Spleen (tissue), 11 donors: ENCODE data around the gene RING1. TPM values are rescaled to one million over a fixed set of nuclear protein-coding genes. Genes with fewer than 3 reads are reported as not detected.

ENCODE experiments used
- DNase-seq: peaks from one replicate; pipeline ENCODE4 v3.0.0-alpha.2; 2020
- H3K27ac ChIP-seq, 8 donors: fragments of 200-600 bp; sonication (generic) in 7 of 8; 1 replicate in 4 of 8; 2 replicates in 4 of 8; pipeline versions ENCODE4 v1.5.0 to v1.8.0; 2016 to 2021; ENCODE audit warnings: inconsistent platforms in 4 of 8, mild to moderate bottlenecking in 4 of 8, moderate library complexity in 1 of 8
- H3K27me3 ChIP-seq, 7 donors: fragments of 200-600 bp; sonication (generic) in 6 of 7; replicated peaks in 1 of 7; 1 replicate in 4 of 7; 2 replicates in 3 of 7; pipeline versions ENCODE4 v1.5.0 to v1.8.0; 2016 to 2021; ENCODE audit warnings: inconsistent platforms in 3 of 7, mild to moderate bottlenecking in 1 of 7
- H3K36me3 ChIP-seq, 6 donors: fragments of 200-600 bp; sonication (generic) in 5 of 6; 1 replicate in 4 of 6; 2 replicates in 2 of 6; pipeline versions ENCODE4 v1.5.0 to v1.8.0; 2016 to 2021; ENCODE audit warnings: inconsistent platforms in 2 of 6
- H3K4me1 ChIP-seq, 6 donors: fragments of 200-600 bp; sonication (generic) in 5 of 6; 1 replicate in 3 of 6; 2 replicates in 3 of 6; pipeline versions ENCODE4 v1.5.0 to v1.8.0; 2016 to 2021; ENCODE audit warnings: inconsistent platforms in 3 of 6
- H3K4me3 ChIP-seq, 8 donors: fragments of 200-600 bp; sonication (generic) in 7 of 8; 1 replicate in 4 of 8; 2 replicates in 4 of 8; pipeline versions ENCODE4 v1.5.0 to v1.8.0; 2016 to 2021; ENCODE audit warnings: inconsistent platforms in 4 of 8, mild to moderate bottlenecking in 4 of 8, moderate library complexity in 2 of 8
- H3K9me3 ChIP-seq, 8 donors: fragments of 200-600 bp; sonication (generic) in 7 of 8; 1 replicate in 4 of 8; 2 replicates in 4 of 8; pipeline versions ENCODE4 v1.5.0 to v1.8.0; 2016 to 2021; ENCODE audit warnings: inconsistent platforms in 4 of 8
- POLR2A ChIP-seq, 3 donors: fragments of 450-650 bp; IDR thresholded peaks; one replicate each; pipeline ENCODE4 v1.5.1; 2017; ENCODE audit warnings: antibody characterized with exemption in 3 of 3, mild to moderate bottlenecking in 1 of 3
- POLR2AphosphoS5 ChIP-seq, 3 donors: sonication (generic); formaldehyde crosslinking; IDR thresholded peaks; one replicate each; pipeline ENCODE4 v1.5.1; 2017; ENCODE audit warnings: antibody characterized with exemption in 3 of 3
- WGBS, 5 donors: extraction: QIAGEN DNeasy Blood & Tissue Kit in 3 of 5; methylation state at CpG; one replicate each; pipeline versions ENCODE4 v1.1.5 to v1.1.7; 2013 to 2018; 5-methylcytosine and 5-hydroxymethylcytosine counted together
- intact Hi-C: fragments of 100-400 bp; cut with DNase I; formaldehyde crosslinking; loops from one replicate; pipeline ENCODE4 v1.15.0; 2023; ENCODE audit warnings: low total_unique reads
- polyA plus RNA-seq, 3 donors: library from polyadenylated mRNA; stranded (reverse); fragments of 200-250 nt; gene quantifications; one replicate each; pipeline ENCODE4 v1.2.1, GENCODE V29; 2013
- total RNA-seq, 7 donors: library from RNA; depleted of rRNA in 3 of 7; stranded (reverse); fragments of >200 nt in 3 of 7; fragmentation: NEBNext Ultra II Directional in 4 of 7; extraction: Animal tissue kit (Norgen Biotek cat#: 25700) in 4 of 7; gene quantifications; one replicate each; pipeline versions ENCODE4 v1.1.0 to v1.2.1, GENCODE V29; 2016 to 2021
- TF ChIP-seq, protein P1 (sequence below), 11 experiments: fragments of 200-600 bp in 7 of 11; fragments of 450-650 bp in 4 of 11; sonication (generic) in 4 of 11; IDR thresholded peaks in 8 of 11; conservative IDR thresholded peaks in 3 of 11; 1 replicate in 7 of 11; 2 replicates in 4 of 11; pipeline versions ENCODE4 v1.4.0 to v1.8.0; 2016 to 2021; ENCODE audit warnings: antibody characterized with exemption in 11 of 11, inconsistent platforms in 4 of 11, mild to moderate bottlenecking in 1 of 11
- donor health status: healthy with polysubstance abuse.
- donor health status: DM: no; HTN: no; CAD: no; lungs with moderate emphysema.
- donor health status: DM: no; HTN: no; CAD: no.
- donor health status: Bipolar disorder and iron deficiency.
- donor health status: healthy.
- donor health status: DM: no; HTN: no; CAD: no.
- donor health status: DM: yes; HTN: yes; CAD: no.

Gene RING1
- total and polyA plus RNA-seq, 10 donors, result 13.4 to 42.3 (median 31.0) TPM

GRCh38 chr6:33173535-33174180 lies 34.6 kb upstream of the RING1 start:
- peak; percentile 40 for DNase-seq
- Histone ChIP-seq H3K4me1 (no peaks in the 10 kb centered on the region), H3K36me3 (no peaks in the 10 kb centered on the region), H3K27ac (no peak overlapping the region), H3K27me3 (peaks cover 0 to 6% (median 0%) of the 10 kb centered on the region in 7 donors), H3K4me3 (no peak overlapping the region), H3K9me3 (no peaks in the 10 kb centered on the region)
- no peak for TF ChIP-seq POLR2A (IDR thresholded peaks at IDR 0.05)
- no peak for TF ChIP-seq POLR2AphosphoS5 (IDR thresholded peaks at IDR 0.05)
- TF ChIP-seq, protein P1, sequence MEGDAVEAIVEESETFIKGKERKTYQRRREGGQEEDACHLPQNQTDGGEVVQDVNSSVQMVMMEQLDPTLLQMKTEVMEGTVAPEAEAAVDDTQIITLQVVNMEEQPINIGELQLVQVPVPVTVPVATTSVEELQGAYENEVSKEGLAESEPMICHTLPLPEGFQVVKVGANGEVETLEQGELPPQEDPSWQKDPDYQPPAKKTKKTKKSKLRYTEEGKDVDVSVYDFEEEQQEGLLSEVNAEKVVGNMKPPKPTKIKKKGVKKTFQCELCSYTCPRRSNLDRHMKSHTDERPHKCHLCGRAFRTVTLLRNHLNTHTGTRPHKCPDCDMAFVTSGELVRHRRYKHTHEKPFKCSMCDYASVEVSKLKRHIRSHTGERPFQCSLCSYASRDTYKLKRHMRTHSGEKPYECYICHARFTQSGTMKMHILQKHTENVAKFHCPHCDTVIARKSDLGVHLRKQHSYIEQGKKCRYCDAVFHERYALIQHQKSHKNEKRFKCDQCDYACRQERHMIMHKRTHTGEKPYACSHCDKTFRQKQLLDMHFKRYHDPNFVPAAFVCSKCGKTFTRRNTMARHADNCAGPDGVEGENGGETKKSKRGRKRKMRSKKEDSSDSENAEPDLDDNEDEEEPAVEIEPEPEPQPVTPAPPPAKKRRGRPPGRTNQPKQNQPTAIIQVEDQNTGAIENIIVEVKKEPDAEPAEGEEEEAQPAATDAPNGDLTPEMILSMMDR (IDR thresholded peaks at IDR 0.05 in 8 of 11, conservative IDR thresholded peaks at IDR 0.05 in 3 of 11), result no peak
- intact Hi-C loops, result no loop called here
- WGBS, 5 donors, result 45 to 60% (median 54%) methylated on average over 10 to 11 of the region's 11 CpGs

GRCh38 chr6:33174784-33175183 lies 33.5 kb upstream of the RING1 start:
- H3K4me3 ChIP-seq, result no peak overlapping the region
- peaks cover 0 to 6% (median 0%) of the 10 kb centered on the region in 7 donors for H3K27me3 ChIP-seq
- H3K36me3 ChIP-seq, result no peaks in the 10 kb centered on the region
- H3K9me3 ChIP-seq, result no peaks in the 10 kb centered on the region
- peak; percentile 66 for DNase-seq
- TF ChIP-seq POLR2AphosphoS5 (IDR thresholded peaks at IDR 0.05) (no peak), POLR2A (IDR thresholded peaks at IDR 0.05) (no peak)
- TF ChIP-seq, protein P1 (IDR thresholded peaks at IDR 0.05 in 8 of 11, conservative IDR thresholded peaks at IDR 0.05 in 3 of 11), result no peak
- 89 to 100% (median 93%) methylated on average over 4 of the region's 4 CpGs for WGBS, 5 donors
- intact Hi-C loops, result no loop called here
- no peaks in the 10 kb centered on the region for H3K4me1 ChIP-seq
- H3K27ac ChIP-seq, result no peak overlapping the region

GRCh38 chr6:33175436-33176069 lies 32.7 kb upstream of the RING1 start:
- intact Hi-C loops, result no loop called here
- no peaks in the 10 kb centered on the region for H3K36me3 ChIP-seq
- DNase-seq, result no peak
- no peak overlapping the region for H3K4me3 ChIP-seq
- no peaks in the 10 kb centered on the region for H3K9me3 ChIP-seq
- no peak overlapping the region for H3K27ac ChIP-seq
- TF ChIP-seq, protein P1 (IDR thresholded peaks at IDR 0.05 in 8 of 11, conservative IDR thresholded peaks at IDR 0.05 in 3 of 11), result no peak
- no peak for TF ChIP-seq POLR2A (IDR thresholded peaks at IDR 0.05)
- WGBS, 5 donors, result 75 to 92% (median 86%) methylated on average over 7 to 10 of the region's 10 CpGs
- H3K27me3 ChIP-seq, result peaks cover 0 to 6% (median 0%) of the 10 kb centered on the region in 7 donors
- H3K4me1 ChIP-seq, result no peaks in the 10 kb centered on the region

DNA sequence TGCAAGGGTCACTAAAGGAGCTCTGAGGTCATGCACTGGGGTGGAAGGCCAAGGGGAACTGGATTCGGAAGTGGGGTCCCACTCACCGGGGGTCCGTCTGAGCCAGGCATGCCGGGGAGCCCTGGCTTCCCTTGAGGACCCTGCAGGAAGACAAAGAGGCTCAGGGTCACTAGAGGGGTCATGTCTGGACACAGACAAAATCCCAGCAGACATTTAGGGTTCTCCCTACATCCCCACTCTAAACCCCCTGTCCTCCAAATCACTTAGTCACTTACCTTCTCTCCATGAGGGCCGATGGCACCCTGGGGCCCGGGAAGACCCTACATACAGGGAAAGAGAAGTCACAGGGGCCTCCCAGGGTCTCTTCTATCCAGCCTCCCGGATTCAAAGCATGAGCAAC lies 31.4 kb upstream of the RING1 start:
- H3K4me3 ChIP-seq, result no peak overlapping the region
- H3K36me3 ChIP-seq, result no peaks in the 10 kb centered on the region
- no peaks in the 10 kb centered on the region for H3K9me3 ChIP-seq
- H3K27me3 ChIP-seq, result peaks cover 0 to 6% (median 0%) of the 10 kb centered on the region in 7 donors
- no peaks in the 10 kb centered on the region for H3K4me1 ChIP-seq
- TF ChIP-seq POLR2AphosphoS5 (IDR thresholded peaks at IDR 0.05) (no peak), POLR2A (IDR thresholded peaks at IDR 0.05) (no peak)
- TF ChIP-seq, protein P1 (IDR thresholded peaks at IDR 0.05 in 8 of 11, conservative IDR thresholded peaks at IDR 0.05 in 3 of 11), result no peak
- H3K27ac ChIP-seq, result no peak overlapping the region
- 87 to 95% (median 89%) methylated on average over 7 of the region's 7 CpGs for WGBS, 5 donors
- no peak for DNase-seq
- intact Hi-C loops, result no loop called here
